CD4-positive, alpha-beta T cell treated with Interleukin-4 for 1 hour (primary cell): Measurements from ENCODE around the gene HES1.
"Not testable (repeated sequence)": the region's sequence is repeated elsewhere in the genome, so short reads cannot be mapped to it uniquely, and the experiment has no call there.

Experiments
- DNase-seq, 2 donors: peaks; one replicate each; pipeline ENCODE4 v3.0.0-alpha.2; 2020 to 2022

HES1 gene

DNA sequence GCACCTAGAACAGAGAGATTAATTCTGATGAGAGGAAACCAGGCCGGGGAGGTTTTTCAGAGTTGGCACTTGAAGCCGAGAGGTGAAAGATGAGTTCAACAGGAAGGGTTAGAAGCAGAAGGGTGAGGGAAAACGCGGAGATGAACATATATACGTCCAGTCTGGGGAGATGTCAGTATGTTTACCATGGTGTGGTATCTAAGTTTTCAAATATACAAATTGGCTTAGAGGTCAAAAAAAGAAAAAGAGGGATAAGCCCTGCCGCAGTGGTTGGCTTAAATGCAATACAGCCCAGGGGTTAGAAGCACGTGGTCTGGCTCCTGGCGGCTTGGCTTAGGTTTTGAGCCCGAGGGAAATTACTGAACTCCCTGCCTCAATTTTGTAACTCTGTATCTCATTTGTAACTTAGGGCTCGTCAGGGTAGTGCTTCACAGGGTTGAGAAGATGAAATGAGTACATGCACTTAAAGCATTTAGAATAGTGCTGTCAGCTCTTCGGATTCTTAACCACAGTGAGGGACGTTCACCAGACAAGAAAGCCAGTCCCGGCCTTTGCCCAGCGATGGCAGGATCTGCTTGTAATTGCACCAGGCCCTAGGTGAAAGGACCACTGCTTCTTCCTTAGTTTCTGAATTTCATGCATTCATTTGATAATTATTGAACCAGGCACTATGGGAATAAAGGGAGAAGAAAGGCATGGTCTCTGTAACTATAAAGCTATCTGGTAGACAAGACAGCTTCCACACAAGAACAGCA lies 6.4 kb downstream of the HES1 start:
- no peak for DNase-seq

DNA sequence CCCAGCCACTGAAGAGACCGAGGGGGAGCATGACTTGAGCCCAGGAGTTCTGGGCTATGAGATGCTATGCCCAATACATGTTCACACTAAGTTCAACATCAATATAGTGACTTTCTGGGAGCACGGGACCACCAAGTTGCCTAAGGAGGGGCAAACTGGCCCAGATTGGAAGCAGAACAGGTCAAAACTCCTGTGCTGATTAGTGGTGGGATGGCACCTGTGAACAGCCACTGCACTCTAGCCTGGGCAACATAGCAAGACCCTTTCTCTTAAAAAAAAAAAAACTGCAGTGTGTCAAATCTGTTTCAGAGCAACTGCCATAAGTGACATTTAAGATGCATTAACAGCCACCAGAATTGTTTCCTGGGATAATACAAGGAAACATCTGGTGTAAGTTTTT lies 9.8 kb downstream of the HES1 start:
- no peak for DNase-seq

DNA sequence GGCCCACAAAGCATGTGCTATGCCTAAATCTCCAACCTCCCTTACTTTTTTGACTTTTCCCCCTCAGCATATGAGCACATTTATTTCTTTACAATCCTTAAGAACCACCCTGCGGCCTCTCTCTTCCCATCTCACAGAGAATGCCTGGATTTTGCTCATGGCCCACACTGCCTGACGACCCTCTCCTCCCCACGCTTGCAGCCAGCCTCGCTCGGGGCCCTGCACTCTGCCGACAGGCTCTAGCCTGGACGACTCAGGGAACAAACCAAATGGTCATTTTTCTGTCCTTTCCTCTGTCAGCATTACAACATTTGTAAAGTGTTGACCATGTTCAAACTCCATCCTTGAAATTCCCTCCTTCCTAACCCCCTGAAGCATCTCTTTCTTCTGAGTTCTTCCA lies 11.7 kb downstream of the HES1 start:
- no peak for DNase-seq

DNA sequence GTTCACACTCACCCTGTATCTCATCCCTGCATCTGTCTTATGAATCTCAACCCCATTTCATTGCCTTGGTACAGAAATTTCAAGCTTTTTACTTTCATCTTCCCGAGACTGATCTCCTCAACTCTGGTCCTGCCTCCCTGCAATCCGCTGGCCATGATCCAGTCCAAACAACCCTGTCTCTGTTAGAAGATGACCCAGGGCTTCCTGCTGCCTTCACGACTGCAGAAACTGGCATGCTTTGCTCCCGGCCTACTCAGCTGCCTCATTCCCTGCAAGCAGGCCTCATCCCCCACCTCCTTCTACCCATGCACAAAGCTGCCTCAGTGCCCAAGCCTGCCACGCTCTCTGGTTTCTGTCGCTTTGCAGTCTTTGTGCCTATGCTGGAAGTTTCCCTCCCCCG lies 12.4 kb downstream of the HES1 start:
- DNase-seq = no peak

DNA sequence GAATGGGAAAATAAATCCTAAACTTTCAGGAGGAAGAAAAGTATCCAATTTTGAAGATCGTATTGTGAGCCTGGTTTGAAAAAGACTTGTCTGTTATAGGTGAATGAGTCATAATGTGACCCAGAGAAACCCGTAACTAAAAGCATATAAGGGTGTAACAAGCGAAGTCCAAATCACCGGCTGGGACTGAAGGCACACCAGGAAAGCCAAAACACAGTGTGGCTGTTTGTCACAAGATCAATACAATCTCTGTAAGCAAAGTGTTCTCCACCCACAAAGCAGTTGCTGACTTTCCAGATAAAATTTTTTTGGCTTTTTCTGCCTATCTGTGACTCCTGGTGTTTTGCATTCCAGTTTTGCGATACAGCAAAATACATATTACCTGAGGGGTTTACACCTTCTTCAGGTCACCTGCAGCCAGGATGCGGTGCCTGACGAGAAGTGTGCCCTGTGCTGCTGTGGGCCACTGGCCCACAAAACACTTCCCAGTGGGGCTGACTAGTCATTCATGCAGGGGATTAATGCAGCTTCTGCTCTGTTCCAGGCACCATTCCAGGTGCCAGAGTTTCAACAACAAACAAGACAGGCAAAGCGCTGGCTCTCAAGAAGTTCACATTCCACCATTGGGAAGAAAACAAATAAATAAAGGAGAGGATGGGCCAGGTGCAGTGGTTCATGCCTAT lies 14.4 kb downstream of the HES1 start:
- no peak for DNase-seq

DNA sequence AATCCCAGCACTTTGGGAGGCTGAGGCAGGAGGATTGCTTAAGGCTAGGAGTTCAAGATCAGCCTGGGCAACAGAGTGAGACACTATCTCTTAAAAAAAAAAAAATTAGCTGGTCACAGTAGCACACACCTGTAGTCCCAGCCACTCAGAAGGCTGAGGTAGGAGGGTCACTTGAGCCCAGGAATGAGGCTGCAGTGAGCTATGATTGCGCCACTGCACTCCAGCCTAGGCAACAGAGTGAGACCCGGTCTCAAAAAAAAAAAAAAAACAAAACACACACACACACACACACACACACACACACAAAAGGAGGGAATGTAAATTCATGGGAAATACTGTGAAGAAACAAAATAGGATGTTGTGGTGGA lies 15.0 kb downstream of the HES1 start:
- DNase-seq = not testable (repeated sequence)

DNA sequence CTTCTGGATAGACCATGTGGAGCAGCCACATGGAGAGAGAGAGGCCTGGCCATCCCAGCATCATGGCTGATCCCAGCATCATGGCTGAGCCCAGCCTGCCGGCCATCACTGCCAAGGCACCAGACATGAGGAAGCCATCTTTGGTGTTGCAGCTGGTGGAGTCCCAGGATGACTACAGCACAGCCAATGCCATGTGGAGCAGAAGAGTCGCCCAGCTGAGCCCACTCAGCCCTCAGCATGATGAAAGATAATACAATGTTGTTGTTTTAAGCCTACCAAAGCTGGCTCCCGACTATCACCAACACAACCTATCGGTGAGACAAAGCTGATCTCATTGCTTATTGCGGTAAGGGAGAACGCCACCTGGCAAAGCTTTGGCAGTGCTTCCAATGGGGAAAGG lies 18.4 kb downstream of the HES1 start:
- DNase-seq = no peak

DNA sequence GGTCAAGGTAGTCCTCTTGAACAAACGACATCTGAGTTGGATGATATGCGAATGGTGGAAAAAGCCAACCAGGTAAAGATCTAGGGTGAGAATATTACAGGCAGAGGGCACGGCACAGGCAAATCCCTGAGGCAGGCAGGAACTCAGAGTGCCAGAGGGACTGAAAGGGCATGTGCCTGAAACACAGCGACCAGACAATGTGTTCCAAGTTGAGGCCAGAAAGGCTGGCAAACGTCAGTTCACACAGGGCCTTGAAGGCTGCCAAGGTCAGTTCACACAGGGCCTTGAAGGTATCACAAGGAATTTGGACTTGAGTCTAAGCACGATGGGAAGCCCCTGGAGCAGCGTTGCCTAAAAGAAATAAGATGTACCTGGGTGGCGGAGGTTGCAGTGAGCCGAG lies 20.1 kb downstream of the HES1 start:
- DNase-seq = no peak

DNA sequence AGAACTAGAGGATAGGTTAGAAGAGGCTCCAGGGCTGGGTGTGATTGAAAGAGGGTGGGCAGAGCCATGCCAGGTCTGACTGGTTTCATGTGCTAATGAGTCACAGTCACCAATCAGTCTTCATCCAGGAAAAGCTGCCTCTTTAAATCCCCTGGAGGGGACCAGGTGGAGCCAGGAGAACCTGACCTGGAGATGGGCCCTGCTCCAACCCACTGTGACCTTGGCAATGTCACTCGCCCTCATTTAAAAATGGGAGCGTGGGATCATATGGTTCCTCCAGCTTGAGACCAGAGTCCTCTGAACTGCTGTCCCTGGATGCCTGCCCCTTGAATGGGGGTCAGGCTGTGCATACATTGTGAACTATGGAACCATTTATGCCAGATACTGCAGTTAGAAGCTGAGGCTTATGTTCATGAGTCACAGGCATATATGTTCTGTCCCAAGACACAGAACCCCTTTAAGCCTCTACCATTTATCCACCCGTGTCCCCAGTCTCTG lies 23.0 kb downstream of the HES1 start:
- no peak for DNase-seq

DNA sequence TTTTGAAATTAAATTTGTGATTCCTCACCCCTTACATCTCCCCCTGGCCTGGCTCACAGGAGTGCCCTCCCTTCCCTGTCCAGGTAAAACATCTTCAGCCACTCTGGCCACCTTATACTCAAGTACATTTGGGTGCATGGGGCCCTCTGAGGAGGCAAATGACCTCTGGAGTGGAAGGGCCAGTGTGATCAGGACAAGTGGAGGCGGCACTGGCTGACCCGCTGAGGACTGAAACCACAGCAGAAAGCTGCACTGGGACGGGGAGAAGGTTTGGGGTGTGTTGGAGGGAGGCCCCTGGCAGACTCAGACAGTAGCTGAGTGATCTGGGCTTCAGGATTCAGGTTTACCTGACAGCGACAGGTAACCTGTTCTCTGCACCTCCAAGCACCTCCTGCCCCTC lies 24.2 kb downstream of the HES1 start:
- DNase-seq = no peak

DNA sequence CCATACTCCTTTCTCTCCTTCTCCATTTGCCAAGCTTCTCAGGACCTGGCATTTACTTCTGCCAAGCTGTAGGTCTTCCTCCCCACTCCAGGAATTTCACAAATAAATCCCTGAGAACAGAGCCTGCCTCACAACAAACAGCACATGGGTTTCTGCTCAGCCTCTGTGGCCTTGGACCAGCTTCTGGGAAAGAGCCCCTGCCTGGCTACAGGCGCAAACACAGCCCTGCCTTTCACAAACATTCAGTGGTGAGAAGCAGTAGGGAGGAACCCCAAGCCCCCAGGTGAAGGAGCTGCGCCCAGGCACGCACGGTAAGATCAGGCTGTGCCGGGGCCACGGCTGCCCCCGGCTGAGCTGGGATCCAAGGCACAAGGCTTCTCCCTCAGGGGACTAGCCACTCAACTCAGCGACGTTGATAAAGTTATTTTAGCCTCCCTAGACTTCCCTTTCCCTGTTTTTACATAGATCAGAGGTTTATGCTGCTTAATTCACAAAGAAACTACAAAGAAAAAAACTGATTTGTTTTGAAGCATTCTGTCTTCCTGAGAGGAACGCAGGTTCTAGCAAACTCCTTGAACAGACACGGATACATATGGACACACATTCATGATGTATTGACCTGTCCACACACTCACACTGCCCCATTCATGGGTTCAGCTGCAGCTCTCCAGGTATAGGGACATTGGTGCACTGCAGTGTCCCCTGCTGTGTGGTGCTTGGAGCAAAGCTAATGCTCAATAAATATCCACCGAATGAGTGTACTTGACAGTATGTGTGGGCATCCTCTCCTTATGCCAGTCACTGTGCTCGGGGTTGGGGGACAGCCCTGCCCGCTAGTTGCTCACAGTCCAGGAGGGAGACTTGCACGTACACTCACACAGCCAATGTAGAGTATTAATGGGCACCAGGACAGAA lies 25.4 kb downstream of the HES1 start:
- DNase-seq = no peak

DNA sequence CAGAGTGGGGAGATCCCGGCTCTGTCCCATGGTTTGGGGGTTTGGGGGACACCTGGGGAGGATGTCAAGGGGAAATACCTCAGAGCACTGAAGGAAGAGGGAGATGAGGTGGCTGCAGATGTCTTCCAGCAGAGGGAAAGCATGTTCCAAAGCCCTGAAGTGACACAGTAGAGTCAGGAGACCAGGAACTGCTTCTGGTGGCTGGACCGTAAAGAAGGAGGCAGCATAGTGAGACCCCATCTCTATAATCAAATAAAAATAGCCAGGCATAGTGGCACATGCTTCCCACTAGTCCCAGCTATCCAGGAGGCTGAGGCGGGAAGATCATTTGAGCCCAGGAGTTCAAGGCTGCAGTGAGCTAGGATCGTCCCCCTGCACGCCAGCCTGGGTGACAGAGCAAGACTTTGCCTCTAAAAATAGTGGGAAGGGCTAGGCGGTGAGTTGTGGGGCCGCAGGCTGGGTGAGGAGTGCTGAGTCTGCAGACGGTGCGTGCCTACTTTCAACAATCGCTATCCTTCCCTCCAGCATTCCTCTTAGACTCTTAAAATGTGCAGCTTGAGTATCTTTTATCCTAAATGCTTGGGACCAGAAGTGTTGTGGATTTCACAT lies 26.2 kb downstream of the HES1 start:
- no peak for DNase-seq

DNA sequence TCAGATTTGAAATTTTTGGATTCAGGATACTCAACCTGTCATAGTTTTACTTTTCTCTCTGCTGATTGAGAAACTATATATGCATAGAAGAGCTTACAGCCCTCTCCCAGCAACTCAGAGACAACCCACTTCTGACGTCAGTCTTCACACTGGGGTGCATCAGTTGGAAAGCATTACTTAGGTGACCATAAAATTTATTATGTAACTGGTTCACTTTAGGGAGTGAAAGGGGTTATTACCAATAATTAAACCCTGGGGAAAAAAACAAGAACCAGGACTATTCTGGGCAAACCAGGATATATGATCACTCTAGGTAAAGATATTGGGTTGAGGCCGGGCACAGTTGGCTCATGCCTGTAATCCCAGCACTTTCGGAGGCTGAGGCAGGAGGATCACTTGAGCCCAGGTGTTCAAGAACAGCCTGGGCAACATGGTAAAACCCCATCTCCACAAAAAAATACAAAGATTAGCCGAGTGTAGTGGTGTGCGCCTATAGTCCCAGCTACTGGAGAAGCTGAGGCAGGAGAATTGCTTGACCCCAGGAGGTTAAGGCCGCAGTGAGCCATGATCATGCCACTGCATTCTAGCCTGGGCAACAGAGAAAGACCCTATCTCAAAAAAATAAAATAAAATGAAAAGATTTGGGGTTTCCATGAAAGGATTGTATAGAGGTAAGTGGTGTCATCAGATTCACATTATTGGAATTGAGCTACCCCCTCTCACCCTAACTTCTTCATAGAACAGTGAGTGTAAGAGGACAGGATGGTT lies 27.1 kb downstream of the HES1 start:
- no peak for DNase-seq

DNA sequence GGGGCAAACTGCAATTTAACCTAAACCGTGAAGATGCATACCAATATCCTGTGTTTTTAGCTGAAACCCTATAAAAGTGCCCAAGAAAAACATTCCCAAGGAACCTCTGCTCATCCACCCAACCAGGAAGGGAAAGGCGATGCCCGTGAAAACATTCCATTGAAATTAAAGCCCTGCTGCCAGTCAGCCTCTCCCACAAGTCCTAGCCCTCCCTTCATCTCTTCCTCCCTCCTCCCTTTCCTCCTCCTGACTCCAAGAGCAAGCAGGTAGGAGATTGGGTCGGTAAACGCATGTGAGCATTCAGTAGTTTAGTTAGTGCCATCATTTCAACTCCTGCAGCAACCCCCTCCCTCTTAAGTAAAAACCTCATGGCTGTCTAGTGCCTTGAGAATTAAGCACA lies 27.7 kb downstream of the HES1 start:
- DNase-seq = no peak

DNA sequence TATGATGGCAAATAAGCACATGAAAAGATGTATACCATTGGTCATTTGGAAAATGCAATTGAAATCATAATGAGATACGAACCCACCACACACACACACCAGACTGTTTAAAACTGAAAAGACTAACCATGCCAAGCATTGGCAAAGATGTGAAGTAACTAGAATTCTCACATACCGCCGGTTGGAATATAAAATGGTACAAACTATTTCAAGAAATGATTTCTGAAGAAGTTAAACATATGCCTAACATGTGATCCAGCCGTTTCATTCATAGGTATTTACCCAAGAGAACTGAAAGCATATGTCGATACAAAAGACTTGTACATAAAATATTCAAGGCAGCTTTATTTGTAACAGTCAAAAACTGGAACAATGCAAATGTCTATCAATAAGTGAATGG lies 28.9 kb downstream of the HES1 start:
- no peak for DNase-seq

DNA sequence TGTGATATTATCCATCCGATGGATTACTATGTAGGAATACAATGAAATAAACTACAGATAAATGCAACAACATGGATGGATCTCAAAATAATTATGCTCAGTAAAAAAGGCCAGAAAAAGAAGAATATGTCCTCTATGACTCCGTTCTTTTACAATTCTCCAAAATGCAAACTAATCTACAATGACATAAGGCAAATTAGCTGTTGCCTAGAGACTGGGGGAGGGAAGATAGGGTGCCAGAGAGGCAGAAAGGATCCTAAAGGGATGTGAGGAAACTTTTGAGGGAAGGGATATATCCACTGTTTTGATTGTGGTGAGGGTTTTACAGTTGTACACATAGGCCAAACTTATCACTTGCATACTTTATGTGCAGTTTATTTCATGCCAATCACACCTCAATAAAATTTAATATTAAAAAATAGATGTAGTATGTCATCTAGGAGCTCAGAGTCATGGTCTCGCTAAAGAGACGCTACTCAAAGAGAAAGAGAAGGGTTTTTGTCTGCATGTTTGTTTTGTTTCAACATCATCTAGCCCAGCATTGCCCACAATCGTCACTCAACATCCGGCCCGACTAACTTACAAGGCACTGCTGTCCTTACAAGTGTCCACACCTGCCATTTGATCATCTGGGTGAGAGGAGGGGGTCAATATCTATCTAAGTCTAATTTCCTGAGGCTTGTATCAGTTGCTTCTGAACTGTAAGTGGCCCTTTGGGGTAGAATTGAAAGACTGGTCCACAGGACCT lies 29.5 kb downstream of the HES1 start:
- no peak for DNase-seq

DNA sequence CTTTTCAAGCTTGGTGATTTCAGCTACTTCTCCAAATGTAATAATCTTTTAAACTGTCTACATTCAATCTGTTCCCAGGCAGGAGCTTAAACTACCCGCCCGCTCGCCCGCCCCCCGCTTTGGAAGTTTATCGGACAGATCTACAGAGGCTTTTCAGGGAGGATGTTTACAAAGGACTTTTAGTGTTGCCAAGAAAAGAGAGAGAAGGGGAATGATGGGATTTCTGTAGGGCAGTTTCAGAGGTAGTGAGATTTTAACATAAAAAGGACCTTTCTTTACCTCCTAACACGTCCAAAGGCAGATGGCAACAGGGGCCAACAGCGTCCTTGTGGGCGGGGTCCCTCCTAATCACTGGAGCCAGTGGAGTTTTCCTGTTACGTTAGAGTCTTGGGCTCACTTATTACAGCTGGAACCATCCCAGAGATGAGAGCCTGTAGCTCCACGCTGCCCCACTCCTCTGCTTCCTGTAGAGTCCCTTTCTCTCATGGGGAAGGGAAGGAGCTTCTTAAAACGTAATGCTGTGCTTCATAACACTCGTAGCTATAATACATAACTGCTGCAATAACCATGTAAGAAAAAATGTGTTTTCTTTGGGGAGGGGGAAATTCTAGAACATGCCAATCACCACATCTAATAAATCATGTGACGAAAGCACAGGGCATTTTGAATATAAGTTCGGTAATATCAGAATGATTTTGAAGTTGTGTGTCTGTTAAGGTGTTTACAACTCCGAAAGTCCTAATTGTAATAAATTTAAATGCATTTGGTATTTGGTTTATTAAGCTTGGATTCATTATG lies 30.9 kb downstream of the HES1 start:
- no peak for DNase-seq

DNA sequence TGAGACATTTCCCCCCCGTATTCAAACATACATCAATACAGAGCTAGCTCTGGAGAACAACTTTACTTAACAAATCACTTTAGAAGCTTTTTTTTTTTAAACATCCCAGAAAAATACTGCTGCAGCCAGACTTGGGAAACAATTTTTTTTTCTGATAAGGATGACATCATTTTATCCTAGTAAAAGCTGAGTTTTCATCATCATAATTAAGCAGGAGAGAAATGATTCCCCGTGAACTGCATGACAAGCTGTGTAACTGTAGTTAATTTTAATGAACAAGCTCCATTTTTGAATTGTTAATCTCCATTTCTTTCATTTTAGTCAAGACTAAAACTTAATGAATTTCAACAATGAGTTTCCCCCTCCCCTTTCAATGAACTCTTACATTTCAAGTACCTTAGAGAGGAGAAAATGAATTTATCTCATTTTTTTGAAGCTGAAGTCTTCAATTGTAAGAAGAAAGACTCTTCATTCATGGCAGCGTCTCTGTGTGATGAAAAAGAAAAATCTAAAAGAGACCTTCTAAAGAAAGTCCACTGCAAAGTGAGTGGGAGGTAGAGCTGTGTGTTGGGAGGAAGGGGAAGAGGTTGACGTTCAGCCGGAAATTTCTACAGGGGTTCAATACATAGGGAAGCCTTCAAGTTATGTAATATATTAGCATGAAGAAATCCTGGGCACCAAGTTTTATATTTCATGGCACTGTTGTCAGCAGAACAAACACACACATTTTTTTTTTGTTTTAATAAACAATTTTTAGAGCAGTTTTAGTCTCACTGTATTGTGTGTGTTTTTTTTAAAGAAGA lies 31.7 kb downstream of the HES1 start:
- no peak for DNase-seq

DNA sequence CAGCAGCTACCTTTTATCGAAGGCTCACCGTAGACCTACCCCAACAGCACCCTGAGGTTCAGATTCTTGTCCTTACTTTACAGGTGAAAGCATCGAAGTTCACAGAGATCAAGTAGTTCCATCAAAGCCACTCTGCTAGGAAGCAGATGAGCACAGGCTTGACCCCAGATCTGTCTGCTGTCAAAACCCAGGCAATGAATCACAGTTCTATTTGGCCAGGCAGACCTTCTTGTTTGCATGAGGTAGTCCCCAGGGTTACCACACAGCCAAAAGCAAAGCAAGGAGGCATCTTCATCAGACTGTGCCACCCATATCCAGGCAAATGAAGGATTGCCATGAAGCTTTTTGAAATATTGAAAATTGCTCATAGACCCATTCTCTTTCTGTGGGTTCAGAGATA lies 33.0 kb downstream of the HES1 start:
- DNase-seq = no peak

DNA sequence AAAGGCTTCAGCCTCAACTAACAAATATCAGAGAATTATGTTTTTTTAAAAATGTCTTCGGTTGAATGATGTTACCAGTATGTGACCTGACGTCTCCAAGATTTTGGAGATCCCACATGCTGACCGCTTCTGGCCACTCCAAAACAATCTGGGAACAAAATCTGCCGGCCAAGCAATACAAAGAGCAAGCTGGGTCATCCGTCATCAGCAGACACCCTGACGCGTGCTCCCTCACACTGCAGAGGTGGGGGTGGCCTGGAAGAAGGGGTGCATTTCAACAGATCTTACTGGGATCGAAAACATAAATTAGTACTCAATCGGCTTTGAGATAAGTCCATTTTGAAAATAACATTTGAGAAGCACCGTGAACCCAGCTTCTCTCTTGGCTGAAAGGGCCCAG lies 33.6 kb downstream of the HES1 start:
- DNase-seq = no peak
